PC-3 (cell line): ENCODE results near the gene NHS.

Source experiments
- CTCF ChIP-seq: fragments of 300-600 bp; sonication (generic); conservative IDR thresholded peaks from 2 replicates; pipeline ENCODE4 v1.5.1; 2017; ENCODE audit warnings: antibody characterized with exemption, low read depth, mild to moderate bottlenecking, low read length
- EZH2 ChIP-seq: fragments of 300-600 bp; sonication (generic); IDR thresholded peaks from one replicate; pipeline ENCODE4 v1.6.1; 2017; ENCODE audit warnings: antibody characterized with exemption, mild to moderate bottlenecking, low read length; ENCODE audit not compliant: unreplicated experiment

- no peak for TF ChIP-seq CTCF
- no peak for TF ChIP-seq EZH2
These were observed 106.1 kb downstream of the NHS start for GRCh38 chrX:17481086-17481485.
